ENCODE measurements around the gene MAPK9. TPM values are rescaled to one million over a fixed set of nuclear protein-coding genes. Genes with fewer than 3 reads are reported as not detected.

The MAPK9 gene
- polyA plus RNA-seq, 4 donors, result 35.8 to 46.6 (median 38.8) TPM

Other genes starting within 250 kb of the MAPK9 start
- 10 to 100 TPM; 70.2 to 96.0 (median 82.6) TPM for gene RNF130, start 220.3 kb downstream of the MAPK9 start, polyA plus RNA-seq (ENCODE audit: insufficient read length in 4 of 4)
- 1 to 10 TPM in 1 of 4 donors, under 1 TPM in 3; 0.56 to 1.3 (median 0.64) TPM for gene RASGEF1C, start 82.9 kb downstream of the MAPK9 start, polyA plus RNA-seq (ENCODE audit: insufficient read length in 4 of 4)
- gene GFPT2, start 61.3 kb upstream of the MAPK9 start, polyA plus RNA-seq (ENCODE audit: insufficient read length in 4 of 4), result 10 to 100 TPM in 1 of 4 donors, 1 to 10 TPM in 3; 3.8 to 15.3 (median 5.2) TPM
- gene CNOT6, start 202.3 kb upstream of the MAPK9 start, polyA plus RNA-seq (ENCODE audit: insufficient read length in 4 of 4), result 10 to 100 TPM; 38.7 to 67.8 (median 60.6) TPM